ENCODE measurements around the gene SHF.
A peak's percentile ranks its signal among the peaks of the same experiment; 100 is the strongest.

Gene SHF

GRCh38 chr15:45174069-45174468, 13.7 kb downstream of the SHF start:
- no peak for DNase-seq (ENCODE audit: low read depth in 2 of 3, low spot score in 2 of 3)

GRCh38 chr15:45171912-45172311, 15.9 kb downstream of the SHF start:
- DNase-seq (ENCODE audit: low read depth in 2 of 3, low spot score in 2 of 3) = no peak

GRCh38 chr15:45169608-45170480, 17.9 kb downstream of the SHF start:
- DNase-seq (ENCODE audit: low read depth in 2 of 3, low spot score in 2 of 3) = no peak

GRCh38 chr15:45168751-45169551, 18.8 kb downstream of the SHF start:
- no peak for DNase-seq (ENCODE audit: low read depth in 2 of 3, low spot score in 2 of 3)

- no peak for DNase-seq (ENCODE audit: low read depth in 2 of 3, low spot score in 2 of 3)
Measured at GRCh38 chr15:45168286-45168685, 19.5 kb downstream of the SHF start.

- no peak for DNase-seq (ENCODE audit: low read depth in 2 of 3, low spot score in 2 of 3)
Measured at GRCh38 chr15:45167631-45168205, 20.0 kb downstream of the SHF start.

GRCh38 chr15:45166834-45167630, 20.7 kb downstream of the SHF start:
- peak; percentile 57 to 72 (median 58) for DNase-seq (ENCODE audit: low read depth in 2 of 3, low spot score in 2 of 3)

- DNase-seq (ENCODE audit: low read depth in 2 of 3, low spot score in 2 of 3) = no peak
Measured at GRCh38 chr15:45165536-45165935, 22.2 kb downstream of the SHF start.

GRCh38 chr15:45164914-45165313, 22.9 kb downstream of the SHF start:
- no peak for DNase-seq (ENCODE audit: low read depth in 2 of 3, low spot score in 2 of 3)

GRCh38 chr15:45163508-45163856, 24.3 kb downstream of the SHF start:
- DNase-seq (ENCODE audit: low read depth in 2 of 3, low spot score in 2 of 3) = no peak

GRCh38 chr15:45162771-45163507, 24.8 kb downstream of the SHF start:
- DNase-seq (ENCODE audit: low read depth in 2 of 3, low spot score in 2 of 3) = peak in 2 of 3 experiments; percentile 40 to 45

- no peak for DNase-seq (ENCODE audit: low read depth in 2 of 3, low spot score in 2 of 3)
Measured at GRCh38 chr15:45161666-45162065, 26.1 kb downstream of the SHF start.

GRCh38 chr15:45157974-45158373, 29.8 kb downstream of the SHF start:
- no peak for DNase-seq (ENCODE audit: low read depth in 2 of 3, low spot score in 2 of 3)

- DNase-seq (ENCODE audit: low read depth in 2 of 3, low spot score in 2 of 3) = no peak
Measured at GRCh38 chr15:45156744-45157455, 30.9 kb downstream of the SHF start.

- no peak for DNase-seq (ENCODE audit: low read depth in 2 of 3, low spot score in 2 of 3)
Measured at GRCh38 chr15:45155739-45156138, 32.0 kb downstream of the SHF start.

GRCh38 chr15:45151998-45152828, 35.6 kb downstream of the SHF start:
- no peak for DNase-seq (ENCODE audit: low read depth in 2 of 3, low spot score in 2 of 3)

GRCh38 chr15:45150997-45151396, 36.8 kb downstream of the SHF start:
- DNase-seq (ENCODE audit: low read depth in 2 of 3, low spot score in 2 of 3) = no peak

- DNase-seq (ENCODE audit: low read depth in 2 of 3, low spot score in 2 of 3) = no peak
Measured at GRCh38 chr15:45150481-45150880, 37.3 kb downstream of the SHF start.

GRCh38 chr15:45149060-45149459, 38.7 kb downstream of the SHF start:
- no peak for DNase-seq (ENCODE audit: low read depth in 2 of 3, low spot score in 2 of 3)
